GM19395 (cell line): Measurements from ENCODE around the gene PDE8B.

Experiments used
- ATAC-seq: cut with Tn5 transposase; IDR thresholded peaks from one replicate; pipeline ENCODE4 v1.9.1; 2021; ENCODE audit warnings: mild to moderate bottlenecking, moderate library complexity; ENCODE audit not compliant: unreplicated experiment

PDE8B gene

DNA sequence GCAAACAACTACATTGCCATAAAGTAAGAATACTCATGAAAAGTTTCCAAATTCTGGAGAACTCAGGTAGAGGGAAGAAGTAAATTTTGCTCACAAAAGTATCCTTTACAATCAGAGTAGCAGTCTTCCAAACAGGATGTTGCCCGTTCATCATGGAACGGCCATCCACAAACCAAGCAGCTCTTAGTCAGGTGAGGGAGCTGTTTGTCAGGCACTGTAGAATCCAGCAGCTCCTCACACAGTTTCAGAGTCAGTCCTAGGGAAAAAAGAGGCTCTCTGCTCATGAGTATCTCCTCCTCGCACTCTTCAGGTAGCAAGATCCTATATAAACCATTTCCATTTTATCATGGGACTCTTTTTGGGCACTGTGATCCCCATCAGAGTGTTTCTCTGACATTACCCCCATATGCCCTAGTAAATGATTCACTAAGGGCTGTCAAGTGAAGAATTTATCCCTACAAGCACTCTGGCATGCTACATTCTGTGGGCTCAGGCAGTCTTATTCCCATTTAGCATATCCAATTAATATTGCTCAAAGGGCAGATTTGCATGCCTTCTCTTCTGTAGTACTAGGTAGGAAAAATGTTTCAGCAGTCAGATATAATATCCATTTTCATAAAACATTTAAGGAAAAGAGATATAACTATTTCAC is 183.7 kb downstream of the PDE8B start:
- no peak for ATAC-seq

DNA sequence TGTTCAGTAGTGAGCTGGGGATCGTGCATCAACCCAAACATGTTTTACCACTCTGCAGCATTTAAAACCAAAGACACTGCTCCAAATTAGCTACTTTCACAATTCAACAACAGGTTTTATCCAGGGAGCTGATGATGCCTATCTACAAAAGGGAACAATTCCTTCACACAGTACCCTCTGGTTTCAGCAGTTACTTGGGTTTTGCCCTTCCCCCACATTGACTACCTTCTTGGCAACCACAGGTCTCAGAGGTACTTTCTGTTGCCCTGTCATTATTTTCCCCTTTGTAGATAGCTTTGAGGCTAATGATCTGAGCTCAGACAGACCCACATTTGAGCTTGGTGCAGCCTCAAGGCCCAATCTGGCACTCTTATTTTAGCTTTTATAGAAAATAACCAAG is 185.5 kb downstream of the PDE8B start:
- ATAC-seq: peak; percentile 56

DNA sequence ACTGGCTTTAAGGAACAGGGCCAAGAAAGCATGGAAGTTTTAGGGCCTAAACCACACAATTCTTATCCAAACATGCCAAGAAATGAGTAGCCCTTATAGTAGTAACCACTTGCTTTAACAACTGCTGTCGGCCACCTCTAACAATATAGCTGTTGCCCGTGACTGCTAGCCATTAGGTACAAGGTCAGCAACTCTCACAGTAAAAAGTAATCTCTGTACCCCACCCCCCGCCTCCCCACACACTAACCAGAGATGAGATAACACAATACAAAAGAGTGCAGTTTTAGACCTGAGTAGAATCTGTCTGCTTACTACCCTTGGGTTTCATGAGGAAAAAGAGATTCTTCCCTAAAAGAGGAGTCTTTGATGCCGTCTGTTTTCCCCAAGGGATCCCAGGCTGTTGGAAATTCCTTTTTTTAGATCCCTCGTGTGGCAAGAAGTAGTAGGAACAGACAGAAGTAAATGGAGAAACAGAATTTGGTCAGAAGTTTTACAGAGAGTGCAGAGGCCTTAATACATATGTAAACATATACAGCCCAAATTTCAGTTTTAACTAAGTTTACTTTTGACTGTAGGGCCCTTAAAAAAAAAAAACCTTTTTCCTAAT is 187.3 kb downstream of the PDE8B start:
- no peak for ATAC-seq

DNA sequence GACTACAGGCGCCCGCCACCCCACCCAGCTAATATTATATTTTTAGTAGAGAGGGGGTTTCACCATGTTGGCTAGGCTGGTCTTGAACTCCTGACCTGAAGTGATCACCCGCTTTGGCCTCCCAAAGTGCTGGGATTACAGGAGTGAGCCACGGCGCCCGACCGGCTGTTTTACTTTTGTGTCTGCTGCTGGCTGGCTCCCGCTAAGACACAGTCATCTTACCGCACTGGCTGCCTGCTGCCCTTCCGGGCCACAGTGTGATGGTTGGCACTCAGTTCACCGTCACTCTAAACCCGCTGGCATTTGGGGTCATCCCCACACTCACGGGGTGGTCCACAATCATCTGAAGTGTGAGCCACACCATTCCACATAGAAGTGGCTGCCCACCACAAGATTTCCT is 188.0 kb downstream of the PDE8B start:
- ATAC-seq: no peak

DNA sequence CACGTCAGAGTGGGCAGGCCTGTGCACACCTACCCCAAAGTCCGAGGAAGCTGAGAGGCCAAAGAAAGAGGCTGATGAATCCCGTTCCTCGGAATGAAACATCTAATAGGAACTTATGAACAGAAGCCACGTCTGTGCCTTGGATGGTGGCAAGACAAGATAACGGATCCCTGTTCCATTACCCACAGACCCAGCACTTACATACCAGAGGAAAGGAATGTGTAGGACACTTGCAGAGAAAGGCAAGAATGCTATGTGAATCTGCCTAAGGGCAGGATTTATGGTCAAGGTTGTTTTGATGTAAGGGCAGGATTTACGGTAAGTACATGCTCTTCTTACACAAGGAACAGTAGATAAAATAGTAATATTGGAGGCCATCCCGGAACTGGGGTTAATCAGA is 188.4 kb downstream of the PDE8B start:
- no peak for ATAC-seq

DNA sequence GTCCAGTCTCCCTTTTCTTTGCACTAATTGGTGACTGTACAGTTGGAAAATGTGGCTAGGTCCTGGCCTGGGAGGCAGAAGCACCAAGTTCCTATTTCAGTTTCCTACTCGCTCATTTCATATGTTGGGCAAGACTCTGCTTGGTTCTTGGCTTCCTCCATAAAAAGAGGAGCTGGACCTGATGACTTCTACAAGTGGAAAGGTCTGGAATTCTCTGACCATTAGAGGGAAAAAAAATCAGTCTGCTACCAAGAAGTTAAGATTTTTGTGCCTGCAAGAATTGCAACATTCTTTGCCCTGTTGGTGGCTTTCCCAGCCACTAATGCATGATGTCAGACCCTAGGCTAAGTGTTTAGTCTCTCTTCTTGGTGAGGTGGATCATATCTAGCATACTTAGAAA is 190.2 kb downstream of the PDE8B start:
- no peak for ATAC-seq

DNA sequence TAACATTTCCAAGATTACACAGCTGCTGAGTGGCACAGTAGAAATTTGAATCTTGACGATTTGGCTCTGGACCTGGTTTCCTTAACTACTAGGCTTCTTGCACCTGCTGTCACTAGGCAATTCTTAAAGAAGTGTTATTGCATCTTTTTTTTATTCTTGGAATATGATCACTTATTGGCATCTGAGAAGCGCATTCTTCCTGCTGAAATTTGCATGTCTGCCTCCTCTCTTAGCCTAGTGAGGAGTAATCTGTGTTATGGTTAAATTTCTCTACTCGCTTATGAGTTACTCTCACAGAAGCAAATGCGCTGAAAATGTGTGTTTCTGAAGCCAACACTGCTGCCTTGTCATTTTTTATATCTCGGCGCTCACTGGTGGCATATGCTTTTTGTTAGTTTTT is 192.3 kb downstream of the PDE8B start:
- ATAC-seq: no peak

DNA sequence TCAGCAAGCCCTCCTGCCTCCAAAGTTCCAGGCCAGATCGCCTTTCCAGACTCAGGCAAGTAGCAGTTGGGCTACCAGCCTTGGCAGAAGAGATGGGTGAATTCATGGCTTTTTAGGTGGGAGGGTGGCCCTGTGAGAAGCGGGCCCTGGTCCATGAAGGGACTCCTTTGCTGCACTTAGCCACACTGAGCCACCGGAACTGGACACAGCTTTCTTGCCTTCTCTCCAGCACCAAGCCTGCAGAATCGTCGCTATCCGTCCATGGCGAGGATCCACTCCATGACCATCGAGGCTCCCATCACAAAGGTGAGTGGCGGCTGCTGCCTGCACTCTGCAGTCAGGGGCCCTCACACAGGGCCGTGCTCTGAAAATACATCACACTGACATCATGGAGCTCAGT is 196.7 kb downstream of the PDE8B start:
- ATAC-seq: no peak

DNA sequence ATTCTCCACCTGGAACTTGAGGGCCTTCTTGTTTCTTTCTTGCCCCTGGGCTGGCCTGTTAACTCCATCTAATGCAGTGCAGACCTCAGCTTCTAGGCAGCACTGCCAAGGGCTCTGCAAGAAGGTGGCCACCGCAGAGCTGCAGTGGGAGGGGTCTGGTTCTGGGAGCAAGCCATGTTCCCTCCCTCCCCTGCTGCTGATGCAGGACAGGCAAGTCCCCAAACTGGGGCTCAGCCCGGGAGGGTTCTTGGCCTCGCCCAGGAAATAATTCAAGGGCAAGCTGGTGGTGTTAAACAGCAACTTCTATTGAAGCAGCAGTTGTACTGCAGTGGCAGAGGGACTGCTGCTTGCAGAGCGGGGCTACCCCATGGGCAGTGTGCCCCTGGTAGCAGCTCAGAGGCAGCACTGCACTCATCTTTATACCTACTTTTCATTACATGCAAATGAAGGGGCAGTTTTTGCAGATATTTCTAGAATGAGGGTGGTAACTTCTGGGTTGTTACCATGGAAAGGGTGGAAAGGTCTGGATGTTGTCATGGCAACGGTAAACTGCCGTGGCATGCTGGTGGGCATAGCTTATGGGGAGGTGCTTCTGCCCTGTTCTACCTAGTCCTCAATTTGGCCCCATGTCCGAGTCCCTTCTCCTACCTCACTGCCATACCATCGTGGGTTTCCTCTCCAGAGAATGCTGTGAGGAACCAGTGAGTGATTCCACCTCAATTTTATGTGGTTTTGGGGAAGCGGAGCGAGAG is 199.6 kb downstream of the PDE8B start:
- ATAC-seq: no peak

DNA sequence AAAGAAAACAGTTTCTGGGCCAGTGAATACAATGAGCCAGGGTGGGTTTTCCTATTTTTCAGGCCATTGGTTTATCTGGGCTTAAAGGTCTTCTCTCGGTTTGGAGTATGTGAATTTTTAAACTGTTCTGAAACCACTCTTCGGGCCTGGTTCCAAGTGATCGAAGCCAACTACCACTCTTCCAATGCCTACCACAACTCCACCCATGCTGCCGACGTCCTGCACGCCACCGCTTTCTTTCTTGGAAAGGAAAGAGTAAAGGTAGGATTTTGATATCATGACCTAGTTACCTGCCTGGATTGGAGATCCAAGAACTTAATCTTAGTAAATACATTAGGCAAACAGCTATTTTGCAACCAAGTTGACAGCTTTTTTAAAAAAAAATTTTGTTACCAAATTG is 202.6 kb downstream of the PDE8B start:
- ATAC-seq: no peak

DNA sequence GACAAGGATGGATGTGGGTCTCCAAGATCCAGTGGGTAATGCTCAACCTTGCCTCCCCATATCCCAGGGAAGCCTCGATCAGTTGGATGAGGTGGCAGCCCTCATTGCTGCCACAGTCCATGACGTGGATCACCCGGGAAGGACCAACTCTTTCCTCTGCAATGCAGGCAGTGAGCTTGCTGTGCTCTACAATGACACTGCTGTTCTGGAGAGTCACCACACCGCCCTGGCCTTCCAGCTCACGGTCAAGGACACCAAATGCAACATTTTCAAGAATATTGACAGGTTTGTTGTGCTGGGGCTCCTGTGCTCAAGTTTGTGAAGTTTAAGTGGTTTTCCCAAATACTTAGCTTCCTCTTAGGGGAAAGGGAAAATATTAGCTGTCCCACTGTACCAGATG is 207.7 kb downstream of the PDE8B start:
- no peak for ATAC-seq

DNA sequence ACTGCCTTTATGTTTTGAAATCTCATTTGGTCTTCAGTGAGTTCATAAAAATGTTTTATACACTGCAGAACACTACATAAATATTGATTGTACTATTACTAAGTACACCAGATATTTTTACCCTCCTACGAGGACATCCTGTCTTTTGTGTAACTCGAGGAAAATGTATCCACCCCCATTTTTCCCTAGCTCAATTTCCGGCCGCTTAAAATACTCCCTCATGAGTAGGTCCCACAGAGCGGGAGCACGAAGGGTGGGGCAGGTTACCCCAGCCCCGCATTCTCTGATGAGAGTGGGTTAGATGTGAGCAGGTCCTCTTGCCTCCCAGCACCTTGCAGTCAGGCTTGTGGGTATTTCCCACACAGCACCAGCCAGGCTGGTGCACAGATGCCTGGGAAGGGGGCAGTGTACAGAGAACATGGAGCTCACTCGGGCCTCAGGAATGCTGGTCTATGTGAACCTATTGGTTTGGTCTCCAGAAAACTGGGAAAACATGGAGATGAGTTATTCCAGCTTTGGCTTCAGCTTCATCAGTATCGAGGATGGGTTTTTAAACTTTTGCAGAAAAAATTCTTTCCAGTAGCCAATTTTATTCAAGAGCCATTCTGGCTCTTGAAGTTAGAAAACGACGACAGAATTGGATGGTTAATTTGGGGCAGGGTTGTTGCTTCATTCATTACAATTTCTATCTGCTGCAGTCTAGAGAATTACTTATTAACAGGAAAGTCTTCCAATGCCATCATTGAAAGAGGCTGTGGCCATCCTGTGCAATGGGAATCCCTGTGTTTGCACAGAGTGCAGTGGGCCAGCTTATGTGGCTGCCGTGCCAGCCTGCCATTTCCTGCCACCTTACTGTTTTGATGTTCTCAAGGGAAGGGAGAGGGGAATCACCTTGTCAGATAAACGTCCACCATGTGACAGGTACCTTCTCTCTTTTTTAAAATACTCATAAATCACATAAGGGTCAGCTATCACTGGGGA is 208.4 kb downstream of the PDE8B start:
- ATAC-seq: no peak

DNA sequence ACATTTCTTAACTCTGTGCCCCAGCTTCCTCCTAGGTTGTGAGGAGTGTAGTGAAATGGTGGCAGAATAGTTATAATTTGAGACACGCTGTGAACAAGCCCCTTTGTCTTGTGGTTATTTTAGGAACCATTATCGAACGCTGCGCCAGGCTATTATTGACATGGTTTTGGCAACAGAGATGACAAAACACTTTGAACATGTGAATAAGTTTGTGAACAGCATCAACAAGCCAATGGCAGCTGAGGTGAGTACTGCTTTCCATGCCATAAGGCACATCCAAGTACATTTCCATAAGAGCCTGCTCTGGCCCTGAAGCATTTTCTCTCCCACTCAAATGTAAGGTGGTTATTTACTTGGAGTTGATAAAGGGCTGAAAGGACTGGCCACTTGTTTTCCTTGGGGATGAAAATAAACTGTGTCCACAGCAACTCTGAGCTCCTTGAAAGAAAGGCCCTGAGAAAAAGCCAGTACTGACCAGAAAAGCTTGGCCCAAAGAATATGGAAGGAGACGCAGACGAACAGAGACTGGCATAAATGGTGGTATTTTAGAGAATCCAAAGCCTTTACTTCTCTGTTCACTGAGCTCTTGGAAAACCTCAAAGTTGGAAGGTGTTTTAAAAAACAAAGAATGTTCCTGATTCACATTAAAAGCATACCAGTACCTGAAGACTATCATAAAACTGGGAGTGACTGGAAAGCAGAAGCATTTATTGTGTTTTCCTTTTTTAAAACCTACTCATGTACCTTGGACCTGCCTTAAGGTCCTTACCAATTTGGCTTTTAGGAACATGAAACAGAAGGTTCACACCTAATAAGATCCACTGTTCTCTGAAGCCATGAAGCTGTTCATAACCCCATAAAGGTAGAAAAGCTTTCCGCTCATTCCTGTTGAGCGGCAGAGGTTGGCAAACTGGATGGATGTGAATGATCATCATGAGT is 209.4 kb downstream of the PDE8B start:
- ATAC-seq: no peak

DNA sequence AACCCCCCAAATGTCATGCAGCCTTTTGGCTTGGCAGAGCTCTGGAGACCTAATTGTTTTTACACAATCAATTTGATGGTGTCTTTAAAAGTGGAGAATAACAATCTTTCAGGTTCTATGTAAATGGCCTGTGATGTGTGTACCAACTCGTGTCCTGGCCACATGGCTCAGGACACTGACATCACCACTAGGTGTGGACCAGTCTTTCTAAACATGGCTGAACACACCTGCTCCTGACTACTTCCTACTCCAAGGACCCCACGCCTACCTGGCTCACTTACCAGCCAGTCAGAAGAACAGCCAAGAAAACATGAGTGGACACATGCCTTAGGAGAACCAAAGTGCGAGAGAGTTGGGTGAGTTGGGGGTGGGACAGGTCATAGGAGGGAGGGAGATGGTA is 210.5 kb downstream of the PDE8B start:
- ATAC-seq: no peak

DNA sequence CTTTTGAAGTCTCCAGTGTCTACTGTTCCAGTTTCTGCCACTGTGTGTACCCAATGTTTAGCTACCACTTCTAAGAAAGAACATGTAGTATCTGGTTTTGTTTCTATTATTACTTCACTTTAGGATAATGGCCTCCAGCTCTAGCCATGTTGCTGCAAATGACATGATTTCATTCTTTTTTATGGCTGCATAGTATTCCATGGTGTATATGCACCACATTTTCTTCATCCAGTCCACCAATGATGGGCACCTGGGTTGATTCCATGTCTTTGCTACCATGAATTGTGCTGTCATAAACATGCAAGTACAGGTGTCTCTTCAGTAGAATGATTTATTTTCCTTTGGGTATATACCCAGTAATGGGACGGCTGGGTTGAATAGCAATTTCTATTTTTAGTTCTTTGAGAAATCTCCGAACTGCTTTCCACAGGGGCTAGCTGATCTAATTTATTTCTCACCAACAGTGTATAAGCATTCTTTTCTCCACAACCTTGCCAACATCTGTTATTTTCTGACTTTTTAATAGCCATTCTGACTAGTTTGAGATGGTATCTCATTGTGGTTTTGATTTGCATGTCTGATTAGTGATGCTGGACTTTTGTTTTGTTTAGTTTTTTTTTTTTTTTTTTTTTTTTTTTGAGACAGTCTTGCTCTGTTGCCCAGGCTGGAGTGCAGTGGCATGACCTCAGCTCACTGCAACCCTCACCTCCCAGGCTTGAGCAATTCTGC is 212.7 kb downstream of the PDE8B start:
- no peak for ATAC-seq

DNA sequence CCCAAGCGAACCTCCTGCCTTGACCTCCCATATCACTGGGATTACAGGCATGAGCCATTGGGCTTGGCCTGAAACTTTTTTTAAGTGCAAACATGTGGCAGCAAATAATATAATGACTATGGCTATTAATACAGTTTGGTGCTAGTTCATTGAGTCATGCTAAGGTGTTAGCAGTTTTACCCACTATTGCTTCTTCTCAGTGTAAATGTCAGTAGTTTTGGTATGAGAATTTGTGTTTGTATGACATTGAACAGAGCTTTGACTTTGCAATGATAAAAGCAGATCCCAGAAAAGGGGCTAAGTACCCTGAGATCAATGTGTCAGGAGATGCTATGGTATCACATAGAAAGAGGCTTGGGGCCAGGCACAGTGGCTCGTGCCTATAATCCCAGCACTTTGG is 214.4 kb downstream of the PDE8B start:
- no peak for ATAC-seq

DNA sequence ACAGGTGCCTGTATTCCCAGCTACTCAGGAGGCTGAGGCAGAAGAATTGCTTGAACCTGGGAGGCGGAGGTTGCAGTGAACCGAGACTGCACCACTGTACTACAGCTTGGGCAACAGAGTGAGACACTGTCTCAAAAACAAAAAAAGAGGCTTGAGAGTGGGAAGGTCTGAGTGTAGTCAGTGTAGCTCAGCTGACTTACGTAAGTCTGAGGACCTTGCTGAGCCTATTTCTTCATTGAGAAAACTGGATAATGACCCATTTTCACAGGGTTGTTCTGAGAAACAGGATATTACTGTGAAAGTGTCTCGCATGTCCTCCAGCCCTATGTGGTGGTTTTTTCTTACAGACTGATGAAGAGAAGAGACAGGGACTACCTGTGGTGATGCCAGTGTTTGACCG is 214.9 kb downstream of the PDE8B start:
- no peak for ATAC-seq

DNA sequence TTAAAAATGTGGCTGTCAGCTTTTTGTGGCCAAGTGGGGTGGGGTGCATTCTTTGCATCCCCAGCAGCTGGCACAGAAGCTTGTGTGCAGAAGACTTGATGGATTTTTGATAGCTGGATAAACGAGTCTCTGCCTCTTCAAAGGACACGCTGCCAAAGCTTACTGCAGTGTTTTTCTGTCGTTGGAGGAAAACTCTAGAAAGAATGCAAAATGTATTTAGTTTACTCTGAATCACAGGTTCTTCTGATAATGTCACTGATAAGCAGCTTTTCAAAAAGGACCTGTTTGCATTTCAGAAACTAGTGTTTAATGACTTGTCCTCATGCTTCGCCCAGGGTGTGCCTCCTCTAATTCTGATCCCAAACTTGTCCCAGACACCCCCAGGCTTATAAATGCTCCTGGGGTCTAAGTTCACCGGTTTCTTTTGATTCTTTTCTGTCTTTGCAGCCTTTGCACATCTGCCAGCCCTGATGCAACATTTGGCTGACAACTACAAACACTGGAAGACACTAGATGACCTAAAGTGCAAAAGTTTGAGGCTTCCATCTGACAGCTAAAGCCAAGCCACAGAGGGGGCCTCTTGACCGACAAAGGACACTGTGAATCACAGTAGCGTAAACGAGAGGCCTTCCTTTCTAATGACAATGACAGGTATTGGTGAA is 215.6 kb downstream of the PDE8B start:
- no peak for ATAC-seq

DNA sequence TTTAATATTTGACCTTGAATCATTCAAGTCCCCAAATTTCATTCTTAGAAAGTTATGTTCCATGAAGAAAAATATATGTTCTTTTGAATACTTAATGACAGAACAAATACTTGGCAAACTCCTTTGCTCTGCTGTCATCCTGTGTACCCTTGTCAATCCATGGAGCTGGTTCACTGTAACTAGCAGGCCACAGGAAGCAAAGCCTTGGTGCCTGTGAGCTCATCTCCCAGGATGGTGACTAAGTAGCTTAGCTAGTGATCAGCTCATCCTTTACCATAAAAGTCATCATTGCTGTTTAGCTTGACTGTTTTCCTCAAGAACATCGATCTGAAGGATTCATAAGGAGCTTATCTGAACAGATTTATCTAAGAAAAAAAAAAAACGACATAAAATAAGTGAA is 216.2 kb downstream of the PDE8B start:
- no peak for ATAC-seq
